Mucosa of rectum (tissue), 2 donors: ENCODE results near the gene FMN2.

Source experiments
- H3K27ac ChIP-seq, 2 donors: one replicate each; pipeline ENCODE4 v1.7.0; 2013; ENCODE audit warnings: inconsistent platforms in 2 of 2, low read depth in 2 of 2, low read length in 2 of 2
- H3K27me3 ChIP-seq, 2 donors: one replicate each; pipeline ENCODE4 v1.7.0; 2013; ENCODE audit warnings: low read length in 2 of 2; ENCODE audit not compliant: control insufficient read depth in 2 of 2, insufficient read depth in 2 of 2
- H3K36me3 ChIP-seq, 2 donors: one replicate each; pipeline ENCODE4 v1.7.0; 2013; ENCODE audit warnings: low read length in 2 of 2; ENCODE audit not compliant: control insufficient read depth in 2 of 2, insufficient read depth in 2 of 2
- H3K4me1 ChIP-seq, 2 donors: one replicate each; pipeline ENCODE4 v1.7.0; 2013; ENCODE audit warnings: low read length in 2 of 2, mild to moderate bottlenecking in 1 of 2; ENCODE audit not compliant: control insufficient read depth in 2 of 2, insufficient read depth in 2 of 2
- H3K4me3 ChIP-seq, 2 donors: one replicate each; pipeline ENCODE4 v1.7.0; 2013; ENCODE audit warnings: low read length in 2 of 2
- H3K9ac ChIP-seq, 2 donors: one replicate each; pipeline ENCODE4 v1.7.0; 2013; ENCODE audit warnings: low read length in 2 of 2, low read depth in 1 of 2, mild to moderate bottlenecking in 1 of 2
- H3K9me3 ChIP-seq, 2 donors: one replicate each; pipeline ENCODE4 v1.7.0; 2013; ENCODE audit warnings: low read length in 2 of 2; ENCODE audit not compliant: control insufficient read depth in 2 of 2
- donor health status: healthy.
- donor health status: Normal muscosa, but diverticular disease.

Gene FMN2

GRCh38 chr1:240109130-240109529, 17.4 kb downstream of the FMN2 start:
- no peak overlapping the region for H3K27ac ChIP-seq
- H3K27me3 ChIP-seq, result no peaks in the 10 kb centered on the region
- no peak overlapping the region for H3K9ac ChIP-seq

DNA sequence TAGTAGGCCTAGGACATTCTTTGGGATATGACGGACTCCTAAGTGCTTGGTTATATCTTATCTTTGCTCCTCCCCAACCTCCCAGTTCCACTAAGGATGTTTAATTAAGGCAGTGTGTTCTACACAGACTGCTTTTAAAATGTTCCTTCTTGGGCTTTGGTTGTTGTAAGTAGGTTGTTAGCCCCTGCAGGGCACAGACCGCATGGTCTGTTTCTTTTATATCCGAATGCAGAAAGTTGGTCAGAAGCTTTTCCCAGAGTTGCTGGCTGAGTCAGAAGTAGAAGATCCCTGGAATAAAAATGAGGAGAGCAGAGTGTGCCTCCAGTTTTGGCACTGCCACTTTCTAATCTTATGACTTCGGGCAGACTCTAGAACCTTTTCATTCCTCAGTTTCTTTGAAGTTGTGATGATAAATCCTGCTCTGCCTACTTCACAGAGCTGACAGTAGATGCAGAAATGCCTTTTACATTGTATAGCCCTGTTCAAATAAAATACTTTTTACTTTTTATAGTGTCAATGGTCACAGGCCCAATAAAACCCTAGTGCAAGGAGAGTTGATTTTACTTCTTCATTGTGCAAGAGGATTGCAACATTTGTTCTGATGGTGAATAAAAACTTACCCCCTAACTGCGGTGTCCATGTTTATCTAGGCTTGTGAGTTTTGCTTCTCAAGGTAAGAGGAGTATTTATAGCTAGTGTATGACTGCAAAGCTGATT, 18.4 kb downstream of the FMN2 start:
- no peak overlapping the region for H3K4me3 ChIP-seq
- no peak overlapping the region for H3K9ac ChIP-seq

More at GRCh38 chr1:240109130-240109529, 17.4 kb downstream of the FMN2 start:
- Histone ChIP-seq H3K36me3 (no peaks in the 10 kb centered on the region), H3K4me3 (no peak overlapping the region), H3K9me3 (no peaks in the 10 kb centered on the region), H3K4me1 (peaks cover 2 to 23% of the 10 kb centered on the region in 2 donors)

GRCh38 chr1:240111558-240111957, 19.9 kb downstream of the FMN2 start:
- H3K4me1 ChIP-seq, result peaks cover 2 to 23% of the 10 kb centered on the region in 2 donors
- H3K9ac ChIP-seq, result no peak overlapping the region
- no peaks in the 10 kb centered on the region for H3K27me3 ChIP-seq
- no peak overlapping the region for H3K4me3 ChIP-seq
- peak overlapping the region; percentile 43 to 60 for H3K27ac ChIP-seq
- H3K36me3 ChIP-seq, result no peaks in the 10 kb centered on the region
- H3K9me3 ChIP-seq, result no peaks in the 10 kb centered on the region

More for the DNA sequence above, 18.4 kb downstream of the FMN2 start:
- peaks cover 2 to 23% of the 10 kb centered on the region in 2 donors for H3K4me1 ChIP-seq
- no peaks in the 10 kb centered on the region for H3K36me3 ChIP-seq
- H3K27ac ChIP-seq, result peak overlapping the region; percentile 24 to 48
- no peaks in the 10 kb centered on the region for H3K9me3 ChIP-seq
- no peaks in the 10 kb centered on the region for H3K27me3 ChIP-seq

GRCh38 chr1:240114222-240114621, 22.5 kb downstream of the FMN2 start:
- H3K4me1 ChIP-seq, result peaks cover 2 to 29% of the 10 kb centered on the region in 2 donors

DNA sequence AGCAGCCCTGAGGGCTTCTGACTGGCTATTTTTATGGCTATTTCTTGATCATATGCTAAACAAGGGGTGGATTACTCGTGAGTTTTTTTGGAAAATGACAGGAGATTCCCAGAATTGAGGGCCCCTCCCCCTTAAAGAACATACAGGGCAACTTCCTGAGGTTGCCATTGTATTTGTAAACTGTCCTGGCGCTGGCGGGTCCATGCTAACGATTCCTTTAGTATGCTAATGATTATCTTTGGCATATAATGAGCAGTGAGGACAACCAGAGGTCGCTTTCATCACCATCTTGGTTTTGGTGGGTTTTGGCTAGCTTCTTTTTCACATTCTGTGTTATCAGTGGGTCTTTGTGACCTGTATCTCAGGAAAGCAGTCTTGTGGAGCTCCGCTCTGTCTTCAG, 24.1 kb downstream of the FMN2 start:
- peaks cover 2 to 23% of the 10 kb centered on the region in 2 donors for H3K4me1 ChIP-seq
- H3K9me3 ChIP-seq, result no peaks in the 10 kb centered on the region
- H3K4me3 ChIP-seq, result no peak overlapping the region
- H3K27me3 ChIP-seq, result no peaks in the 10 kb centered on the region
- H3K9ac ChIP-seq, result no peak overlapping the region
- no peaks in the 10 kb centered on the region for H3K36me3 ChIP-seq
- H3K27ac ChIP-seq, result no peak overlapping the region

More at GRCh38 chr1:240114222-240114621, 22.5 kb downstream of the FMN2 start:
- no peaks in the 10 kb centered on the region for H3K9me3 ChIP-seq
- H3K27me3 ChIP-seq, result no peaks in the 10 kb centered on the region
- H3K36me3 ChIP-seq, result no peaks in the 10 kb centered on the region
- H3K27ac ChIP-seq, result no peak overlapping the region
- no peak overlapping the region for H3K9ac ChIP-seq
- H3K4me3 ChIP-seq, result no peak overlapping the region

GRCh38 chr1:240116831-240117769, 25.4 kb downstream of the FMN2 start:
- Histone ChIP-seq H3K9ac (no peak overlapping the region), H3K27ac (no peak overlapping the region), H3K27me3 (no peaks in the 10 kb centered on the region), H3K36me3 (no peaks in the 10 kb centered on the region), H3K4me1 (peaks cover 2 to 14% of the 10 kb centered on the region in 2 donors), H3K4me3 (no peak overlapping the region), H3K9me3 (no peaks in the 10 kb centered on the region)

DNA sequence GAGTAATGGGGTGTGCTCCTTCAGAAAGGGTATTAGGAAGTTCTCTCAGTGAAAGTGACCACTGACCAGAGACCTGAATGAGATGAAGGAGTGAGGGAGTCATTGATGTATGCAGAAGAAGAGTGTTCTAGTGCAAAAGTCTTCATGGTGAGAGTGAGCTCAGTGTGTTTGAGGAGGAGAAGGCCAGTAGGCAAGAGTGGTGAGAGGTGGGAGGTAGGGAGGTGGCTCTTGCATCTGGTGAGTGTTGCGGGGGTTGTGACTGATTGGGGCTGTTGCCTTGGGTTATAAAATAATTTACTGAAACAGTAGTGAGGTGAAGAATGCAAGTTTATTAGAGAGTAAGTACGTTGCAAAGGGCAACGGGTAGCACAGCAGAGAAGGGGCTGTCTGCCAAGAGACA, 26.2 kb downstream of the FMN2 start:
- H3K27ac ChIP-seq, result no peak overlapping the region
- H3K9me3 ChIP-seq, result no peaks in the 10 kb centered on the region
- H3K9ac ChIP-seq, result no peak overlapping the region
- H3K4me3 ChIP-seq, result no peak overlapping the region
- no peaks in the 10 kb centered on the region for H3K27me3 ChIP-seq
- H3K36me3 ChIP-seq, result no peaks in the 10 kb centered on the region
- peaks cover 0 to 12% of the 10 kb centered on the region in 2 donors for H3K4me1 ChIP-seq

- Histone ChIP-seq H3K4me1 (peaks cover 0 to 10% of the 10 kb centered on the region in 2 donors), H3K36me3 (no peaks in the 10 kb centered on the region), H3K27ac (peak overlapping the region in 1 of 2 donors; percentile 15), H3K27me3 (no peaks in the 10 kb centered on the region), H3K9ac (peak overlapping the region in 1 of 2 donors; percentile 26), H3K9me3 (no peaks in the 10 kb centered on the region), H3K4me3 (peak overlapping the region; percentile 13 to 52)
Measured at GRCh38 chr1:240122639-240123613, 31.2 kb downstream of the FMN2 start.

GRCh38 chr1:240126821-240127220, 35.1 kb downstream of the FMN2 start:
- H3K9me3 ChIP-seq, result no peaks in the 10 kb centered on the region
- peaks cover 0 to 6% of the 10 kb centered on the region in 2 donors for H3K4me1 ChIP-seq
- H3K36me3 ChIP-seq, result no peaks in the 10 kb centered on the region
- no peak overlapping the region for H3K9ac ChIP-seq
- H3K27me3 ChIP-seq, result no peaks in the 10 kb centered on the region
- no peak overlapping the region for H3K27ac ChIP-seq
- H3K4me3 ChIP-seq, result no peak overlapping the region
